Activated B cell treated with CpG ODN at 0.5 μM for 24 hours (primary cell): ENCODE data around the gene EARS2. TPM values are rescaled to one million over a fixed set of nuclear protein-coding genes. Genes with fewer than 3 reads are reported as not detected.
"Not testable (repeated sequence)": the region's sequence is repeated elsewhere in the genome, so short reads cannot be mapped to it uniquely, and the experiment has no call there.

Experiments
- ATAC-seq: fragments of 200-7000 bp; cut with Tn5 transposase; one replicate; pipeline ENCODE4 v1.10.0; 2021; ENCODE audit warnings: low read depth, mild to moderate bottlenecking, moderate library complexity
- CTCF ChIA-PET: fragments of 350-600 bp; sonication (Branson Sonifier 250); formaldehyde crosslinking; loops from one replicate; lab custom pipeline; 2021; ENCODE audit warnings: antibody characterized with exemption; lab: Charles Lee
- POLR2A ChIA-PET: fragments of 350-600 bp; sonication (Branson Sonifier 250); formaldehyde crosslinking; loops from one replicate; lab custom pipeline; 2021; ENCODE audit warnings: antibody characterized with exemption; lab: Charles Lee
- DNase-seq: peaks from one replicate; pipeline ENCODE4 v3.0.0; 2022
- H3K27ac Mint-ChIP-seq: one replicate; pipeline ENCODE4 v1.8.0; 2020; ENCODE audit warnings: mixed read lengths
- H3K27me3 Mint-ChIP-seq: one replicate; pipeline ENCODE4 v1.8.0; 2021; ENCODE audit warnings: mixed read lengths
- H3K36me3 Mint-ChIP-seq: one replicate; pipeline ENCODE4 v1.8.0; 2021; ENCODE audit warnings: low read depth, mixed read lengths
- H3K4me1 Mint-ChIP-seq: one replicate; pipeline ENCODE4 v1.8.0; 2021; ENCODE audit warnings: mixed read lengths
- H3K4me3 Mint-ChIP-seq: one replicate; pipeline ENCODE4 v1.8.0; 2020; ENCODE audit warnings: mild to moderate bottlenecking, mixed read lengths
- H3K9me3 Mint-ChIP-seq: one replicate; pipeline ENCODE4 v1.8.0; 2020; ENCODE audit warnings: mixed read lengths
- intact Hi-C: fragments of 100-400 bp; cut with micrococcal nuclease; formaldehyde crosslinking; loops from one replicate; pipeline ENCODE4 v1.15.1; 2024
- total RNA-seq: library from RNA; stranded (reverse); gene quantifications from 2 replicates; pipeline ENCODE4 v1.2.3, GENCODE V29; 2022
- TF ChIP-seq, protein P1 (sequence below): fragments of 200-600 bp; IDR thresholded peaks from one replicate; pipeline ENCODE4 v1.8.0; 2022; ENCODE audit warnings: antibody characterized with exemption, mild to moderate bottlenecking

Gene EARS2
- total RNA-seq, 1 donor from 2014 or later, result 27.5 TPM

DNA sequence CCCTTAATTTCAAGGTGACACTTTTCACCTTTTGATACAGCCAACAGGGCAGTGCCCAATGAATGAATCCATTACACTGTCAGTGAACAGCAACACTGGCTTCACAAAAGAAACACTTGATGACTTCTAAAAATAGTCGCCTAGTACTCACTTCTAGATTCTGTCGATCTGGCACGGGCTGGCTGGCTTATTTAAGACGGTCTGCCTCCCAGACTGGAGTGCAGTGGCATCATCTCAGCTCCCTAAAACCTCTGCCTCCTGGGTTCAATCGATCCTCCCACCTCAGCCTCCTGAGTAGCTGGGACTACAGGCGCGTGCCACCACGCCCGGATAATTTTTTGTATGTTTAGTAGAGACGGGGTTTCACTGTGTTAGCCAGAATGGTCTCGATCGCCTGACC lies 37.0 kb upstream of the EARS2 start:
- peaks cover 28% of the 10 kb centered on the region for H3K4me1 Mint-ChIP-seq
- CTCF ChIA-PET, result no interaction called here

DNA sequence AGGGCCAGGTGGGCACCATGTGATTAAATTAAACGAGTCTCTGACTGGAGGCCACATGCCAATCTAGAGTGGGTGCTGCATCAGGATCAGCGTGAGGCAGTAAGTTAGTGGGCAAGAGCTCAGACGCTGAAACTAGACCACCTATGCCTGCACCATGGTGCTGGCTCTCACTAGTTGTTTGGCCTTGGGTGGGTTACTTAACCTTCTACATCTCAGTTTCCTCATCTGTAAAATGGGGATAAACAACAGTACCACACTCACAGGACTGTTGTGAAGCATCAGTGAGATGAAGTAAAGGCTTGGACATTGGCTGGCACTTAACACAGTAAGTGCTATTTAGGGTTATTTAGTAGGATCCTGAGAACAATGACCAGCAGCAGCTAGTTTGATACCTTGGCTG lies 33.0 kb upstream of the EARS2 start:
- Mint-ChIP-seq H3K27me3 (no peaks in the 10 kb centered on the region), H3K4me1 (peaks cover 15% of the 10 kb centered on the region), H3K36me3 (peaks cover 73% of the 10 kb centered on the region), H3K9me3 (no peaks in the 10 kb centered on the region), H3K4me3 (no peak overlapping the region), H3K27ac (no peak overlapping the region)
- POLR2A ChIA-PET, result interaction anchor here (0.5 to 0.7 kb wide), 3 partner anchors 28 to 944 kb away, joined by 4 to 6 read pairs (median 4); no protein-coding TSS in a partner anchor
- CTCF ChIA-PET, result no interaction called here
- intact Hi-C loops, result no loop called here
- no peak for DNase-seq
- ATAC-seq, result no peak
- TF ChIP-seq, protein P1, sequence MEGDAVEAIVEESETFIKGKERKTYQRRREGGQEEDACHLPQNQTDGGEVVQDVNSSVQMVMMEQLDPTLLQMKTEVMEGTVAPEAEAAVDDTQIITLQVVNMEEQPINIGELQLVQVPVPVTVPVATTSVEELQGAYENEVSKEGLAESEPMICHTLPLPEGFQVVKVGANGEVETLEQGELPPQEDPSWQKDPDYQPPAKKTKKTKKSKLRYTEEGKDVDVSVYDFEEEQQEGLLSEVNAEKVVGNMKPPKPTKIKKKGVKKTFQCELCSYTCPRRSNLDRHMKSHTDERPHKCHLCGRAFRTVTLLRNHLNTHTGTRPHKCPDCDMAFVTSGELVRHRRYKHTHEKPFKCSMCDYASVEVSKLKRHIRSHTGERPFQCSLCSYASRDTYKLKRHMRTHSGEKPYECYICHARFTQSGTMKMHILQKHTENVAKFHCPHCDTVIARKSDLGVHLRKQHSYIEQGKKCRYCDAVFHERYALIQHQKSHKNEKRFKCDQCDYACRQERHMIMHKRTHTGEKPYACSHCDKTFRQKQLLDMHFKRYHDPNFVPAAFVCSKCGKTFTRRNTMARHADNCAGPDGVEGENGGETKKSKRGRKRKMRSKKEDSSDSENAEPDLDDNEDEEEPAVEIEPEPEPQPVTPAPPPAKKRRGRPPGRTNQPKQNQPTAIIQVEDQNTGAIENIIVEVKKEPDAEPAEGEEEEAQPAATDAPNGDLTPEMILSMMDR, result no peak

More for the DNA sequence above, 37.0 kb upstream of the EARS2 start:
- H3K27me3 Mint-ChIP-seq, result no peaks in the 10 kb centered on the region
- no peak overlapping the region for H3K27ac Mint-ChIP-seq
- no peak for DNase-seq
- peaks cover 39% of the 10 kb centered on the region for H3K36me3 Mint-ChIP-seq
- POLR2A ChIA-PET, result no interaction called here
- ATAC-seq, result no peak
- H3K4me3 Mint-ChIP-seq, result no peak overlapping the region
- intact Hi-C loops, result no loop called here
- TF ChIP-seq, protein P1, result no peak
- H3K9me3 Mint-ChIP-seq, result no peaks in the 10 kb centered on the region

DNA sequence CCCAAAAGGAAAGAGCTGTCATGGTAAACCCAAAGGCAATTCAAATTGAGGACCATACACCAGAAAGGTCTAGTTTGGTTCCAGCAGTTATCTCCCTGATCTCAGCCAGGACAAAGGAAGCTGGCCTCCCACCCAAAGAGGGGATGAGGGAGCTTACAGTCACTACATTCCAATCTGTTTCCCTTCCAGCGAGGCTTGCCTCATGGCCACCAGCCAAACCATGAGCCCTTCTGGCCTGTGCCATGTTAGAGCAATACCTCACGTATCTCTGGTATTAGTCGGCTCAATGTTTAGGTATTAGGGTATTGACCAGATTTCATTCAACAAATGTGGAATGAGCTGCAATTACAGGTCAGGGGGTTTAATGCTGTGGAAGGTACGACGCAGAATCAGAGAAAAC lies 30.6 kb upstream of the EARS2 start:
- CTCF ChIA-PET, result interaction anchor here (1.2 kb wide), 1 partner anchor 9 kb away, joined by 3 read pairs; no protein-coding TSS in a partner anchor
- TF ChIP-seq, protein P1, result no peak
- Mint-ChIP-seq H3K27me3 (no peaks in the 10 kb centered on the region), H3K4me3 (no peak overlapping the region), H3K36me3 (peaks cover 84% of the 10 kb centered on the region), H3K4me1 (peaks cover 5% of the 10 kb centered on the region), H3K9me3 (no peaks in the 10 kb centered on the region), H3K27ac (no peak overlapping the region)
- no peak for ATAC-seq
- no peak for DNase-seq
- POLR2A ChIA-PET, result no interaction called here
- intact Hi-C loops, result no loop called here

DNA sequence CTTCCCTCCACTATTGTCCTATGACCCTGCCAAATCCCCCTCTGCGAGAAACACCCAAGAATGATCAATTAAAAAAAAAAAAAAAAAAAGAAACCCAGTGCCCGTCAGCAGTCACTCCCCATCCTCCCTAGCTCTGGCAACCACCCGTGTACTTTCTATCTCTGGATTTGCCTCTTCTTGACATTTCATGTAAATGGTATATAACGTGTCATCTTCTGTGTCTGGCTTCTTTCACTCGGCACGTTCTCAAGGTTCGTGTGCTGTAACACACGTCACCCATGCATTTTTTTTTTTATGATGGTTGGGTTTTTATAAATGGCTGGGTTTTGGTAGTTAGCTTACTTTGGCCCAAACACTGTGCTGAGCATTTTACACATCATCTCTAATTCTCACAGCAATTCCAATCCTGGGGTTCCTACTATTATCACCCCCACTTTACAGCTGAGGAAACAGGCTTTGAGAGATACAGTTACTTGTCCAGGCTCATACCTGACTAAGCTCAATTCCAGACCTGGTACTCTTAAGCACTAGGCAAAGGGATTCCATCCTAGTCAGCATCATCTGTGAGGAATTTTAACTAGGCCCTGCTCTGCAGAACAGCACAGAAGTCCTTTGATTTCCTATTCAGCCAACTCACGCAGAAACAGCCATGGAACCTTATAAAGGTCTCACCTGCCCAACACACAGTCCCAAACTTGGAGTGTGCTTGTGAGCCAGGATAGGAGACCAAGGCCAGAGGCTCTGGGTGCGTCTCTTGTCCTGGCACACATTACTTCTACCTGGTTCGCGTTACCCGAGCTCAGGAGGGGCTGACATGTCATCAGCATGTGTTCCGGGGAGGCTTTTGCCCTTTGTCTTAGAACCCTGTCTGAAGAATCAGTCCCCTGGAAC lies 27.3 kb upstream of the EARS2 start:
- Mint-ChIP-seq H3K9me3 (no peaks in the 10 kb centered on the region), H3K27me3 (no peaks in the 10 kb centered on the region), H3K4me3 (no peak overlapping the region), H3K4me1 (no peaks in the 10 kb centered on the region), H3K27ac (no peak overlapping the region), H3K36me3 (peaks cover 84% of the 10 kb centered on the region)
- POLR2A ChIA-PET, result no interaction called here
- ATAC-seq (no peak), DNase-seq (no peak)
- intact Hi-C loops, result no loop called here
- TF ChIP-seq, protein P1, result no peak
- CTCF ChIA-PET, result no interaction called here

DNA sequence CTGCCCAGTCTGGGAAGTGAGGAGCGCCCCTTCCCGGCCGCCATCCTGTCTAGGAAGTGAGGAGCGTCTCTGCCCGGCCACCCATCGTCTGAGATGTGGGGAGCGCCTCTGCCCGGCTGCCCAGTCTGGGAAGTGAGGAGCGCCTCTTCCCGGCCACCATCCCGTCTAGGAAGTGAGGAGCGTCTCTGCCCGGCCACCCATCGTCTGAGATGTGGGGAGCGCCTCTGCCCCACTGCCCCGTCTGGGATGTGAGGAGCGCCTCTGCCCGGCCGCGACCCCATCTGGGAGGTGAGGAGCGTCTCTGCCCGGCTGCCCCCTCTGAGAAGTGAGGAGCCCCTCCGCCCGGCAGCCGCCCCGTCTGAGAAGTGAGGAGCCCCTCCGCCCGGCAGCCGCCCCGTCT lies 26.1 kb upstream of the EARS2 start:
- H3K27me3 Mint-ChIP-seq, H3K4me3 Mint-ChIP-seq, DNase-seq, CTCF ChIA-PET, ATAC-seq, intact Hi-C loops, H3K4me1 Mint-ChIP-seq, H3K27ac Mint-ChIP-seq, H3K9me3 Mint-ChIP-seq, POLR2A ChIA-PET: not testable (repeated sequence)
- peaks cover 81% of the 10 kb centered on the region for H3K36me3 Mint-ChIP-seq
